Testis (tissue), 2 donors: ENCODE results near the gene MRPL38.

Experiments used
- CTCF ChIP-seq, 3 experiments: fragments of 450-650 bp in 2 of 3; fragments of 200-600 bp in 1 of 3; sonication (generic) in 1 of 3; IDR thresholded peaks; one replicate each; pipeline ENCODE4 v1.5.1; 2016 to 2019; ENCODE audit warnings: antibody characterized with exemption in 3 of 3, mild to moderate bottlenecking in 2 of 3, moderate library complexity in 1 of 3
- POLR2A ChIP-seq: fragments of 450-650 bp; IDR thresholded peaks from one replicate; pipeline ENCODE4 v1.6.1; 2017; ENCODE audit warnings: antibody characterized with exemption, mild to moderate bottlenecking, moderate library complexity

GRCh38 chr17:75904749-75905521 lies at the start of gene MRPL38:
- TF ChIP-seq CTCF (IDR thresholded peaks at IDR 0.05), result peak; percentile 99 to 100 (median 100)
- TF ChIP-seq POLR2A, result no peak
